GM23338 (cell line): Measurements from ENCODE around the gene NRF1. TPM values are rescaled to one million over a fixed set of nuclear protein-coding genes. Genes with fewer than 3 reads are reported as not detected.

Source experiments
- ATAC-seq: fragments of 200-7000 bp; cut with Tn5 transposase; 3 replicates; pipeline ENCODE4 v1.9.1; 2020
- DNase-seq: peaks from one replicate; pipeline ENCODE4 v3.0.0-alpha.2; 2015; ENCODE audit warnings: low spot score
- H2AFZ ChIP-seq: fragments of 200-600 bp; sonication (generic); 2 replicates; pipeline ENCODE4 v1.8.0; 2016; ENCODE audit warnings: antibody characterized with exemption, mild to moderate bottlenecking, moderate library complexity
- H3F3A ChIP-seq: fragments of 200-600 bp; sonication (generic); replicated peaks from 2 replicates; pipeline ENCODE4 v1.8.0; 2017; ENCODE audit warnings: antibody characterized with exemption, mixed run types, low read depth
- H3K27ac ChIP-seq: fragments of 200-600 bp; sonication (generic); 2 replicates; pipeline ENCODE4 v1.6.1; 2016; ENCODE audit warnings: low read depth
- H3K27me3 ChIP-seq: fragments of 200-600 bp; sonication (generic); 2 replicates; pipeline ENCODE4 v1.8.0; 2016; ENCODE audit warnings: mild to moderate bottlenecking, mixed run types, moderate library complexity; ENCODE audit not compliant: insufficient read depth
- H3K36me3 ChIP-seq: fragments of 200-600 bp; sonication (generic); 2 replicates; pipeline ENCODE4 v1.8.0; 2016; ENCODE audit warnings: mild to moderate bottlenecking; ENCODE audit not compliant: insufficient read depth
- H3K4me1 ChIP-seq: fragments of 200-600 bp; sonication (generic); 2 replicates; pipeline ENCODE4 v1.8.0; 2016; ENCODE audit warnings: mild to moderate bottlenecking, moderate library complexity; ENCODE audit not compliant: insufficient read depth
- H3K4me2 ChIP-seq: fragments of 200-600 bp; sonication (generic); 2 replicates; pipeline ENCODE4 v1.7.1; 2017; ENCODE audit warnings: mixed run types
- H3K4me3 ChIP-seq: fragments of 200-600 bp; sonication (generic); 2 replicates; pipeline ENCODE4 v1.6.1; 2016; ENCODE audit warnings: mixed run types
- H3K79me2 ChIP-seq: fragments of 200-600 bp; sonication (generic); replicated peaks from 2 replicates; pipeline ENCODE4 v1.8.0; 2017; ENCODE audit warnings: mild to moderate bottlenecking; ENCODE audit not compliant: insufficient read depth
- H3K9me2 ChIP-seq: fragments of 200-600 bp; sonication (generic); 2 replicates; pipeline ENCODE4 v1.8.0; 2017; ENCODE audit not compliant: insufficient read depth
- H4K20me1 ChIP-seq: fragments of 200-600 bp; sonication (generic); replicated peaks from 2 replicates; pipeline ENCODE4 v1.8.0; 2017; ENCODE audit warnings: mild to moderate bottlenecking; ENCODE audit not compliant: insufficient read depth
- H3K27ac Mint-ChIP-seq: 2 replicates; pipeline ENCODE4 v1.8.0; 2020; ENCODE audit warnings: inconsistent platforms, mild to moderate bottlenecking, moderate library complexity, mixed read lengths
- H3K27me3 Mint-ChIP-seq: 3 replicates; pipeline ENCODE4 v1.8.0; 2022; ENCODE audit warnings: low read depth, mild to moderate bottlenecking, moderate library complexity, mixed read lengths, inconsistent platforms; ENCODE audit not compliant: insufficient read depth, poor library complexity
- H3K36me3 Mint-ChIP-seq: 3 replicates; pipeline ENCODE4 v1.8.0; 2021; ENCODE audit warnings: low read depth, mild to moderate bottlenecking, inconsistent platforms, moderate library complexity, mixed read lengths
- H3K4me1 Mint-ChIP-seq: 3 replicates; pipeline ENCODE4 v1.8.0; 2020; ENCODE audit warnings: mild to moderate bottlenecking, inconsistent platforms, mixed read lengths
- H3K4me3 Mint-ChIP-seq: 3 replicates; pipeline ENCODE4 v1.8.0; 2021; ENCODE audit warnings: moderate library complexity, mild to moderate bottlenecking, inconsistent platforms, mixed read lengths
- H3K9me3 Mint-ChIP-seq: 3 replicates; pipeline ENCODE4 v1.8.0; 2020; ENCODE audit warnings: moderate library complexity, mild to moderate bottlenecking, inconsistent platforms, mixed read lengths
- CREB1 ChIP-seq: fragments of 250-450 bp; sonication (Bioruptor Pico); IDR thresholded peaks from 2 replicates; pipeline ENCODE4 v1.5.0; 2020; ENCODE audit warnings: low read depth, mild to moderate bottlenecking, moderate library complexity
- CTCF ChIP-seq, 2 experiments: fragments of 200-600 bp in 1 of 2; sonication (generic) in 1 of 2; conservative IDR thresholded peaks; 2 replicates each; pipeline versions ENCODE4 v1.5.1 to v1.6.1; 2016 to 2017; ENCODE audit warnings: antibody characterized with exemption in 2 of 2, low read depth in 2 of 2, mild to moderate bottlenecking in 2 of 2, moderate library complexity in 1 of 2
- ETS1 ChIP-seq: IDR thresholded peaks from 2 replicates; pipeline ENCODE4 v1.6.1; 2016; ENCODE audit warnings: antibody characterized with exemption
- EZH2 ChIP-seq: fragments of 200-600 bp; sonication (generic); IDR thresholded peaks from one replicate; pipeline ENCODE4 v1.8.0; 2017; ENCODE audit warnings: antibody characterized with exemption, mild to moderate bottlenecking, low read depth; ENCODE audit not compliant: unreplicated experiment
- EZH2phosphoT487 ChIP-seq: fragments of 200-600 bp; sonication (generic); IDR thresholded peaks from one replicate; pipeline ENCODE4 v1.8.1; 2018; ENCODE audit warnings: antibody characterized with exemption; ENCODE audit not compliant: unreplicated experiment
- JUNB ChIP-seq: IDR thresholded peaks from one replicate; pipeline ENCODE4 v1.6.1; 2016; ENCODE audit warnings: antibody characterized with exemption; ENCODE audit not compliant: unreplicated experiment
- NANOG ChIP-seq: IDR thresholded peaks from 2 replicates; pipeline ENCODE4 v1.6.1; 2016; ENCODE audit warnings: antibody characterized with exemption, borderline replicate concordance
- POLR2AphosphoS5 ChIP-seq: IDR thresholded peaks from 2 replicates; pipeline ENCODE4 v1.6.1; 2016; ENCODE audit warnings: antibody characterized with exemption, low read depth
- REST ChIP-seq: IDR thresholded peaks from one replicate; pipeline ENCODE4 v1.6.1; 2018; ENCODE audit warnings: antibody characterized with exemption; ENCODE audit not compliant: unreplicated experiment
- STAT1 ChIP-seq: IDR thresholded peaks from one replicate; pipeline ENCODE4 v1.6.1; 2016; ENCODE audit warnings: antibody characterized with exemption; ENCODE audit not compliant: unreplicated experiment
- ZNF114 ChIP-seq: fragments of 250-450 bp; sonication (Bioruptor Pico); IDR thresholded peaks from 2 replicates; pipeline ENCODE4 v1.5.0; 2020; ENCODE audit warnings: mild to moderate bottlenecking, moderate library complexity
- ZNF331 ChIP-seq: fragments of 250-450 bp; sonication (Bioruptor Pico); IDR thresholded peaks from 2 replicates; pipeline ENCODE4 v1.5.0; 2020; ENCODE audit warnings: low read depth, mild to moderate bottlenecking, moderate library complexity
- ZNF462 ChIP-seq: fragments of 250-450 bp; sonication (Bioruptor Pico); IDR thresholded peaks from 2 replicates; pipeline ENCODE4 v1.5.0; 2020; ENCODE audit warnings: mild to moderate bottlenecking, moderate library complexity
- polyA plus RNA-seq: library from polyadenylated mRNA; unstranded; fragments of >200 nt; fragmentation: Nextera tagmentation; extraction: Ambion mirVana; gene quantifications from 2 replicates; pipeline ENCODE4 v1.2.1, GENCODE V29; 2016
- total RNA-seq: library from RNA; depleted of rRNA; stranded (reverse); fragments of >200 nt; shearing (Covaris generic); gene quantifications from 2 replicates; pipeline ENCODE4 v1.2.3, GENCODE V29; 2014

Gene NRF1
- total and polyA plus RNA-seq, 2 experiments from 2014 or later, result 5.3 to 24.6 TPM

- TF ChIP-seq NANOG, result no peak
- TF ChIP-seq REST, result no peak
- no peak for TF ChIP-seq JUNB
- TF ChIP-seq POLR2AphosphoS5, result no peak
- no peak for TF ChIP-seq ZNF331 (CRISPR knock-in tag)
- no peak for TF ChIP-seq ZNF462
- no peak for TF ChIP-seq STAT1
- no peak for TF ChIP-seq EZH2phosphoT487
- no peak for TF ChIP-seq CREB1
- no peak for TF ChIP-seq EZH2
- no peak for TF ChIP-seq CTCF (conservative IDR thresholded peaks at IDR 0.05; ENCODE audit: low read depth in 2 of 2)
- TF ChIP-seq ZNF114 (CRISPR knock-in tag), result no peak
- no peak for TF ChIP-seq ETS1
- no peak overlapping the region for H2AFZ ChIP-seq
- no peaks in the 10 kb centered on the region for H3K27me3 ChIP-seq
- Mint-ChIP-seq H3K27ac (no peak overlapping the region), H3K4me3 (no peak overlapping the region), H3K27me3 (peaks cover 2% of the 10 kb centered on the region), H3K4me1 (peaks cover 5% of the 10 kb centered on the region; the same call in 2 of the 3 replicates), H3K36me3 (peaks cover 46% of the 10 kb centered on the region), H3K9me3 (peaks cover 12% of the 10 kb centered on the region)
- H3K4me2 ChIP-seq, result no peak overlapping the region
- peaks cover 3% of the 10 kb centered on the region; the same call in 1 of the 2 replicates for H3K4me1 ChIP-seq
- DNase-seq (no peak), ATAC-seq (no peak)
- no peaks in the 10 kb centered on the region for H3K79me2 ChIP-seq
- no peak overlapping the region for H3K27ac ChIP-seq
- no peak overlapping the region for H3K4me3 ChIP-seq
- peaks cover 14% of the 10 kb centered on the region for H3K36me3 ChIP-seq
- 0 out of 2 replicates have a peak, but pooled peaks cover 2% of the 10 kb centered on the region for H4K20me1 ChIP-seq
- 0 out of 2 replicates have a peak, but pooled peaks cover 5% of the 10 kb centered on the region for H3F3A ChIP-seq
- H3K9me2 ChIP-seq, result no peaks in the 10 kb centered on the region
These were observed 64.0 kb downstream of the NRF1 start for GRCh38 chr7:129675521-129675920.
